GM19324 (cell line): ENCODE results near the gene PHOX2B.
"Not testable (repeated sequence)": the region's sequence is repeated elsewhere in the genome, so short reads cannot be mapped to it uniquely, and the experiment has no call there.

Experiments used
- ATAC-seq: cut with Tn5 transposase; IDR thresholded peaks from one replicate; pipeline ENCODE4 v1.9.1; 2021; ENCODE audit warnings: mild to moderate bottlenecking, moderate library complexity; ENCODE audit not compliant: unreplicated experiment, low FRiP score

Gene PHOX2B

GRCh38 chr4:41714364-41715000, 34.0 kb downstream of the PHOX2B start:
- no peak for ATAC-seq

GRCh38 chr4:41713768-41714167, 34.8 kb downstream of the PHOX2B start:
- no peak for ATAC-seq

GRCh38 chr4:41712425-41712824, 36.1 kb downstream of the PHOX2B start:
- no peak for ATAC-seq

- ATAC-seq = not testable (repeated sequence)
These were observed 36.9 kb downstream of the PHOX2B start for GRCh38 chr4:41711654-41712053.

- no peak for ATAC-seq
These were observed 38.6 kb downstream of the PHOX2B start for GRCh38 chr4:41709844-41710481.

GRCh38 chr4:41703785-41704184, 44.7 kb downstream of the PHOX2B start:
- ATAC-seq = no peak

GRCh38 chr4:41702770-41703169, 45.8 kb downstream of the PHOX2B start:
- ATAC-seq = no peak

- no peak for ATAC-seq
These were observed 46.5 kb downstream of the PHOX2B start for GRCh38 chr4:41701983-41702382.

- ATAC-seq = no peak
These were observed 51.8 kb downstream of the PHOX2B start for GRCh38 chr4:41696763-41697162.

GRCh38 chr4:41696131-41696530, 52.4 kb downstream of the PHOX2B start:
- no peak for ATAC-seq
